GM12873 (cell line): ENCODE measurements around the gene CCDC116.

Source experiments
- TF ChIP-seq, protein P1 (sequence below): IDR thresholded peaks from 2 replicates; pipeline ENCODE4 v1.5.1; 2012; ENCODE audit warnings: low read depth, mild to moderate bottlenecking, moderate library complexity, low read length, control low read depth; ENCODE audit not compliant: insufficient read depth; ENCODE audit errors: missing control alignments

CCDC116 gene

DNA sequence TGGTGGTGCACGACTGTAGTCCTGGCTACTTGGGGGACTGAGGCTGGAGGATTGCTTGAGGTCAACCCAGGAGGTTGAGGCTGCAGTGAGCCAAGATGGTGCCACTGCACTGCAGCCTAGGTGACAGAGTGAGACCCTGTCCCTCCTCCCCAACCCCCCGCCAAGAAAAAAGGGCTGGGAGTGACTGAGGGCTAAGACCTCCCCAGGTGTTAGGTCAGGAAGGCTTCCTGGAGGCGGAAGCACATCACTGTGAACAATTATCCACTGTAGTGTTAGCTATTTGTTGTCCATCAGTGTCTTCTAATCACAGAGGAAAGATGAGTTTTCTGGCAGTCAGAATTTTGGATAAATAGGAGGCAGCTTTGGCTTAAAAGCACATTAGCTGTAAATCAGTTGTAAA lies 11.5 kb upstream of the CCDC116 start:
- TF ChIP-seq, protein P1, sequence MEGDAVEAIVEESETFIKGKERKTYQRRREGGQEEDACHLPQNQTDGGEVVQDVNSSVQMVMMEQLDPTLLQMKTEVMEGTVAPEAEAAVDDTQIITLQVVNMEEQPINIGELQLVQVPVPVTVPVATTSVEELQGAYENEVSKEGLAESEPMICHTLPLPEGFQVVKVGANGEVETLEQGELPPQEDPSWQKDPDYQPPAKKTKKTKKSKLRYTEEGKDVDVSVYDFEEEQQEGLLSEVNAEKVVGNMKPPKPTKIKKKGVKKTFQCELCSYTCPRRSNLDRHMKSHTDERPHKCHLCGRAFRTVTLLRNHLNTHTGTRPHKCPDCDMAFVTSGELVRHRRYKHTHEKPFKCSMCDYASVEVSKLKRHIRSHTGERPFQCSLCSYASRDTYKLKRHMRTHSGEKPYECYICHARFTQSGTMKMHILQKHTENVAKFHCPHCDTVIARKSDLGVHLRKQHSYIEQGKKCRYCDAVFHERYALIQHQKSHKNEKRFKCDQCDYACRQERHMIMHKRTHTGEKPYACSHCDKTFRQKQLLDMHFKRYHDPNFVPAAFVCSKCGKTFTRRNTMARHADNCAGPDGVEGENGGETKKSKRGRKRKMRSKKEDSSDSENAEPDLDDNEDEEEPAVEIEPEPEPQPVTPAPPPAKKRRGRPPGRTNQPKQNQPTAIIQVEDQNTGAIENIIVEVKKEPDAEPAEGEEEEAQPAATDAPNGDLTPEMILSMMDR = no peak

DNA sequence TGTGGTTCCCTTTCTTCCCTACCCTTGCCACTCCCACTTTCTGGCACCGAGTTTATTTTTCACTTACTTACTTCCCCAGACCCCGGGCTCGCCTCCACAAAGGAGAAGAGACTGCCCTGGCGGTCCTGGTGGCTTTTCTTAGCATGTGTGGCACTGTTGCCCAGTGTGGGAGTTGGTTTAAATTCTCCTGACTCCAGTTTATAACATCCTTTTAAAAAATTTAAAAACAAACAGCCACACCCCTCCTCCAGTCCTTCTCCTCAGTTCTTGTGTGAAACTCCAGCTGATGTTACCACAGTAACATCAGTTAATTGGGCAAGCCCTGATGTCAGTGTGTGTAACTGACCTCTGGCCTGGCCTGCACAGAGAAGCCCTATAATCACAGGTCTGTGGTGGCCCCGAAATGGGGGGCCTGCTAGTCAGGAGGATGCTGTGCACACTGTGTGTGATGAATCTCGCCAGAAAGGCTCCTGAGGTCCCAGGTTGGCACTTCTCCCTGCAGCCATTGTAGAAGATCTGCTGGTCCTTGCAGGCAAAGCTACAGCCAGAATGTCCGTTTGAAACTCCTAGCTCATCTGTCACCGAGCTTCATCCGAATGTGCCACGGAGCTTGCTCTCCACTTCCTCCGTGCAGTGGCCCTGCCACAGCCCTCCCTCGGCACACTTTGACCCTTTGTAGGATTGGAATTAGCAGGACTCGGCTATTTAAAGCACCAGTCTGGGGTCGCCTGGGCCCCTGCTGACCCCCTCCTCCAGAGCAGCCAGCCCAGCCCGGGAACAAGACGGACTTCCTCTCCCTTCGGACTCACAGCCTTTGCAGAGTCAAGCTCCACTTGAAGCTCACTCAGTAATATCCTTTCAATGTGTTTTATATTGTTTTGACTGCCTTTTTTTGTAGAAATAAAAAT lies 10.3 kb upstream of the CCDC116 start:
- TF ChIP-seq, protein P1 = no peak

DNA sequence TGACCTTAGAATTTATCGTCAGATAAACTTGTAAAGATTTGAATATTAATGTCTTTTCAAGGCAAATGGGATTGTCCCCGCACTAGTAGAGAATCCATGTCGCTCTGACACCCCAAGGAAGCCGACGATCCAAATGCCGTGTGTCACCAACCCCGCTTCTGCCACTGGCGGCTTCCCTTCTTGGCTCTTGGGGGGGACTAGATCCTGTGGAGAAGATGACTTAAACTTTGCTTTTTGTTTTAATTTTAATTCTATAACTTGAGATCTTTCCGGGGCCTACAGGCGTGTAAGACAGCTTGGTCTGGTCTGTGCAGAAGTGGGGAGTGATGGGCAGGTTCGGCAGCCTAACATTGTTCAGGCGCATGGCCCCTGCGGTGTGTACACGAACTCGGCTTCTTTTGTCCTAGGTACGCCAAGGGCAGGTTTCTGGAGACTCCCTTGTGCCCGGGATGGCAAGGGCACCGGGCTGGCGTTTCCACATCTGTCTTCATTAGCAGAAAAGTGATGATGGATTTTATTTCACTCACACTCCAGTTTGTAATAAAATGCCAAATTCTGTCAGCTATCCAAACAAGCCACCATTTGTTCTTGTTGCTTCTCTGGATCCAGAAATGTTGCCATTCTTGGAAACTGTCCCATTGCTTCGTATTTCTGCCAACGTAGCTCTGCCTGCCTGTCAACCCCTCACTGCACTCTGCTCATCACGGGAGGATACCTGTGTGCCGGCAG lies 9.5 kb upstream of the CCDC116 start:
- TF ChIP-seq, protein P1 = no peak

DNA sequence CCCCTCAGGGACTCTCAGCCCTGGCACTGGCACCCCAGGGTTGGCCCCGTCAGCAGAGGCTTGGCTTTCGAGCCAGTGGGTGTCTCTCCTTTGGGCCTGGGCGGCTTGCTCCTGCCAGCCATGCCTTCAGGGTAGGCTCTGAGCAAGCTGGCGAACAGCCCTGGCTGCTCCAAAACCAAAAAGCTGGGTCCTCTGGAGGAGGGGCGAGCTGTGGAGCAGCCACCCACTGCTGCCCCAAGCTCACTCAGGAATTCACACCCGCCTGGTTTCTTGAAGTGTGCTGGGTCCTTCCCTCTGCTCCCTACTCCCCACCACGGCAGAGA lies 9.0 kb upstream of the CCDC116 start:
- TF ChIP-seq, protein P1 = no peak

DNA sequence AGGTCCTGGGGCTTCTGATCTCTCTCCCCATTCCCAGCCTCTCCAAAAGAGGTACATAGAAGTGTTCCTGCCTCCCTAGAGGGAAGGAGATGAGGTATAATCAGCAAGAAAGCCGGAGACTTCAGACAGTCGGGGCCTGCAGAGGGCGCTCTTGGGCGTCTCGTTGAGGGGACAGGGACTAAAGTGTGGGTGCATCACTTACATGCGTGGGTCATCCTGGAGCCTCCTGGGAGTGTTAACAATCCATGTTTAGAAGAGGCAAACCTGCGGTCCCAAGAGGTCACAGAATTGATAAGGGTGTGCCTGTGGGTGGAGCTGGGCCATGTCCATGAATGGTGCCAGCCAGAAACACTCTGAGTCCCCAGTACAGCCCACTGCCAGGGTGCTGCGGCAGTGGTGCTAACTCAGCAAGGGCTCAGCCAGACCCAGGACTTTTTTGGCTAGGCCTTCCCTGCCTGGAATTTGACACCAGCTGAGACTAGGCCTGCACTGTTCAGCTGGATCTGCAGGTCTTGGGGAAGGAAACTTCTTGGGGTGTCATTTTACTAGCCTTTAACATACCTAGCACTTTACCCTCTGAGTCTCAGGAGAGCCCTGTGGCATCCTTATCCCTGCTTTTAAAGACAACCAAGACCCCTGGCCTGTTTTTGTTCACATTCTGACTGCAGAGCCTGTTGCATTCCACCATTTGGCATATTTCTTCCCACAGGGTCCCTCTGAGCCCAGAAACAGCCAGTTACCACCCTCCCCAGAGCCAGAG lies 8.3 kb upstream of the CCDC116 start:
- TF ChIP-seq, protein P1 = peak; percentile 68

DNA sequence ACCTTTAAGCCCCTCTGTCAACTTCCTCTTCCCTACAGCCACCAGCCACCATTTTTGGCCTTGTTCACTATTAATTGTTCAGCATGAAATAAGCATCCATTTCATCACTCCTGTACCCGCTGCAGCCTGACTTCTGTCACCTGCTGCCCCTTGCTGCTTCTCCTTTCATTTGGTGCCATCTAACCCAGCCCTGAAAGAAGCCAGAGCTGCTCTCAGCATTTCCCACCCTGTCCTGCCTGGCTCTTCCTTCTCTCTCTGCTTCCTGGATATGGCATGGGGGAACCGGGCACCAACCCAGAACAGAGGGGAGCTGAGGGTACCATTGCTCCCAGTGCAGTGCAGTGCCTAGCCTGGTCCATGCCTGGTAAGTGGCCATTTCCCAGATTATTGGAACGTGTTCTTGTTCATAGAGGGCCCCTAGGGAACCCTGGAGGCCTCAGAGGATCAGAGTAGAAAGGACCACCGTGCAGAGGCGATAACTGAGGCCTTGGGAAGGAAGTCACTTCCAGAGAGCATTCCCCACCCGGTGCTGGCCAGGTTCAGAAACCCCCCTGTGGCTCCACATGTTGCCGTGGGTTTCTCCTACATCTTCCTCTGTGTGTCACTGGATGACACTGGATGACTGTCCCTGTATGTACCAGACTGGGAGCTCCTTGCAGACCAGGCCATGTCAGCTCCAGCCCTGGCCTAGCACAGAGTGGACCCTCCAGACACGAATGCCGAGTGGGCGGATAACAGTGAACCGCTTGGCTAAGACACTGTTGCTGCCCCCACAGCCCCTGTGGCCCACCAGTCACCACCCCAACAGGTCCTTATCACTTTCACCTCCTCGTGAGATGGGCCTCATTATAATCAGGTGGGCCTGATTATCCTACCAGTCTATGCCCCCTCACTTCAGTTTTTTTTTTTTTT lies 7.4 kb upstream of the CCDC116 start:
- TF ChIP-seq, protein P1 = no peak
